ENCODE results near the gene ATG13.

Gene ATG13

DNA sequence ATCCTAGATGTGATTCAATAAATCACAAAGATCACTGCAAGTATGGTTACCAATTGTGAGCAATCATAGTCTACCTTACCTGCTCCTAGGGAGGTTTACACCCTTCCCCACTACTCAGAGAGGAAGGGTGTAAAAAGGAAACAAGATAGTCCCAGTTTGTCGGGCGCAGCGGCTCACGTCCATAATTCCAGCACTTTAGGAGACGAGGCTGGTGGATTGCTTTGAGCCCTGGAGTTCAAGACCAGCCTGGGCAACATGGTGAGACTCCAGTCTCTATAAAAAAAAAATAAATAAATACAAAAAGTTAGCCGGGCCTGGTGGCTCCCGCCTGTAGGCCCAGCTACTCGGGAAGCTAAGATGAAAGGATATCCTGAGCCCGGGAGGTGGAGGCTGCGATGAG lies 22.6 kb upstream of the ATG13 start:
- Histone ChIP-seq H3K4me1 (ENCODE audit: control insufficient read depth, insufficient read depth, low read length) (peaks cover 8% of the 10 kb centered on the region), H3K4me3 (ENCODE audit: low read length) (no peak overlapping the region), H3K9ac (ENCODE audit: low read length) (no peak overlapping the region), H3K36me3 (ENCODE audit: control insufficient read depth, insufficient read depth, low read length) (no peaks in the 10 kb centered on the region), H3K27me3 (ENCODE audit: control insufficient read depth, insufficient read depth, low read length) (no peaks in the 10 kb centered on the region), H3K27ac (ENCODE audit: low read depth, low read length) (no peak overlapping the region)

DNA sequence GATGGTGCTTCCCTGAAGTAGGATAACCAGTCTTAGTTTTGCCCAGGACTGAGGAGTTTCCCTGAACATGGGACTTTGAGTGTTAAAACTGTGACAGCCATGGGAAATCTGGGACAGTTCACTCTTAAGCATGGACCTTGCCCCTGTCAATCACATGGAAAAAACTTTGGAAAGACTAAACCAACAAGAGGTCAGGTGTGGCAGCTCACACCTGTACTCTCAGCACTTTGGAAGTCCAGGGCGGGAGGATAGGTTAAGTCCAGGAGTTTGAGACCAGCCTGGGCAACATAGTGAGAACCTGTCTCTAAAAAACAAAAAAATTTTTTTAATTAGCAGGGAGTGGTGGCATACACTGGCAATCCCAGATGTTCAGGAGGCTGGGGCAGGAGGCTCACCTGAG lies 20.2 kb upstream of the ATG13 start:
- Histone ChIP-seq H3K36me3 (ENCODE audit: control insufficient read depth, insufficient read depth, low read length) (no peaks in the 10 kb centered on the region), H3K27ac (ENCODE audit: low read depth, low read length) (no peak overlapping the region), H3K9ac (ENCODE audit: low read length) (no peak overlapping the region), H3K27me3 (ENCODE audit: control insufficient read depth, insufficient read depth, low read length) (no peaks in the 10 kb centered on the region), H3K4me3 (ENCODE audit: low read length) (no peak overlapping the region), H3K4me1 (ENCODE audit: control insufficient read depth, insufficient read depth, low read length) (peaks cover 8% of the 10 kb centered on the region)

DNA sequence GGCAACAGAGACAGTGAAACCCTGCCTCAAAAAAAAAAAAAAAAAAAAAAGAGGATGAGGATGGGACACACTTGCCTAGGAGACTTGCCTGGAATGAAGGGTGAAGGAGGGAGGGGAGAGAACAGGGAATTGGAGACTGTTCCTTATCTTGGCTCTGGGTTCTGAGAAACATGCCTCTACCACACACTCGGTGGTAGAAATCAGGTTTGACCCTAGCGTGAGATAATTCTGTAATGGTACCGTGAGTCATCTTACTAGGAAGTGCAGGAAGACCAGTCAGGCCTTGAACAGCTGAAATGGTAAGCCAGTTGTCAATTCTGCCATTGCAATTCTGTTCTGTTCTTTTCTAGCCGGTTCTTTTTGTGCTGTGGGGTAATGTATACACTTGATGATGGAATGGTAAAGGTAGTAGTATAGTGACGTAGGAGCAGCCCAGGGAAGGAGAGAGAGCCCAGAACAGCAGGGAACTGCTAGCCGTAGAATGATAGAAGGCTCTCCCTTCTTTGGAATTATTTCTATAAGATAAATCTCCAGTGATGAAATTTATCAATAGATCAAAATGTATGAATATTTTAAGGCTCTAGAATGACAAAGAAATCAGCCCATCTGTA lies 19.6 kb upstream of the ATG13 start:
- Histone ChIP-seq H3K4me1 (ENCODE audit: control insufficient read depth, insufficient read depth, low read length) (peaks cover 5% of the 10 kb centered on the region), H3K27ac (ENCODE audit: low read depth, low read length) (no peak overlapping the region)

DNA sequence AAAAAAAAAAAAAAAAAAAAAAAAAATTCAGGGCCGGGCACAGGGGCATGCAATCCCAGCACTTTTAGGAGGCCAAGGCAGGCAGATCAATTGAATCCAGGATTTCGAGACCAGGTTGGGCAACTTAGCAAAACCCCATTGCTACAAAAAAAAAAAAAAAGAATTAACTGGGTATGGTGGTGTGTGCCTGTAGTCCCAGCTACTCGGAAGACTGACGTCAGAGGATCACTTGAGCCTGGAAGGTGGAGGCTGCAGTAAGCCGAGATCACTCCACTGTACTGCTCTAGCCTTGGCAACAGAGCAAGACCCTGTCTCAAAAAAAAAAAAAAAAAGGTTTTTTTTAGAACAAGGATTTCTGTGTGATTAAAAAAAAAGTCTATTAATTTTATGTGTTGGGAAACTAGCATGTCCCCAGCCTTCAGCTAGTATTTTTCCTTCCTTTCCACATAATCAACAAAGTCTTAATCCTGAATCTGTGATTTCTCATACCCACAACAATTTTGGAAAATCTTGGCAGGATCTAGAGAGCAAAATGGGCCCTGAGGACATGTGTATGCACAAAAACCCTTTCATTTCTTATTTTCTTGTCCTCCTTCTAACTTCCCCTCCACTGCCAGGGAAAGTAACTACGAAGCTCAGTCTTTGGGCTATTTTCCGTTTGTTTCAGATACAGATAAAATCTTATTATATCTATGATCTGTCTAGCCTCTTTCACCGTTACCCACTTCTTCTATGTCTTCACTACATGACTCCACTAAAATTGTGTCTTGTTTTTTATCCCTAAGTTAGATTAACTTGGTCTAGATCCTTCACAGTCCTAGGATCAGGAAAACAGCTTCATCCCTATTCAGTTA lies 17.8 kb upstream of the ATG13 start:
- Histone ChIP-seq H3K4me3 (ENCODE audit: low read length) (no peak overlapping the region), H3K36me3 (ENCODE audit: control insufficient read depth, insufficient read depth, low read length) (no peaks in the 10 kb centered on the region), H3K27me3 (ENCODE audit: control insufficient read depth, insufficient read depth, low read length) (no peaks in the 10 kb centered on the region), H3K27ac (ENCODE audit: low read depth, low read length) (no peak overlapping the region), H3K4me1 (ENCODE audit: control insufficient read depth, insufficient read depth, low read length) (no peaks in the 10 kb centered on the region), H3K9ac (ENCODE audit: low read length) (no peak overlapping the region)

More for the DNA sequence above, 19.6 kb upstream of the ATG13 start:
- H3K9ac ChIP-seq (ENCODE audit: low read length): no peak overlapping the region
- no peaks in the 10 kb centered on the region for H3K36me3 ChIP-seq (ENCODE audit: control insufficient read depth, insufficient read depth, low read length)
- H3K4me3 ChIP-seq (ENCODE audit: low read length): no peak overlapping the region
- no peaks in the 10 kb centered on the region for H3K27me3 ChIP-seq (ENCODE audit: control insufficient read depth, insufficient read depth, low read length)

DNA sequence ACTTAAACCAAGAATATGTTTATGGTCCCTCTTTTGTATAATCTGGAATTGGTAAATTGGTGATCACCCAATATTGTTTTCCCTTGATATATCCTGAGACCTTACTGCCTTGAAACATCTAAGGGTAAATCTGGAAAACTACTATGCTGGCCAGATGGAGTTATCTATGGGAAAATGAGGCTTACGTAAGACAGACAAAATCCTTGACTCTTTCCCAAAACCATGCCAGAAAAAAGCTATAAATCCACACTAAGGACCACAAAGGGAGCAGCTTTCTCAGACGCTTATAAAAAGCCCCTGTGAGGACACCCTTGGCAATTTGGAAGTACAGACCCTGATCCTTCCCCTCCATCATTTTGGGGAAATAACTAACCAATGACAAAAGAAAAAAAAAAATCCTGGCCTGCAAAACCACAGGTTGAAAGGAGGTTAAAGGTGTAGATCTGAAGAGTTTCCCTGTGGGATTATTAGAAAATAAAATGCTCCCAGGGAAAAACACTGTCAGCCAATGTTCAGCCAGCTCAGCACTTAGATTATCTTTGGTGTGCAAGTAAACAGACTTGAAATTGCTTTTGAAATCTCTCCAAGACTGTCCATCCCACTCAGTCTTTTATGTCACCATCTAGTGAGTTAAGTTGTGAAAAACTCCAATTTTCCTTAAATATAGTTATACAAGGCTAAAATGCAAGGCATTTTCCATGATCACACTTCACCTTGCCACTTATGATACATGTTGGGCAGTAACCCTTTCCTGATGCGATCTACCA lies 17.0 kb upstream of the ATG13 start:
- Histone ChIP-seq H3K36me3 (ENCODE audit: control insufficient read depth, insufficient read depth, low read length) (no peaks in the 10 kb centered on the region), H3K9ac (ENCODE audit: low read length) (no peak overlapping the region), H3K27ac (ENCODE audit: low read depth, low read length) (no peak overlapping the region), H3K27me3 (ENCODE audit: control insufficient read depth, insufficient read depth, low read length) (no peaks in the 10 kb centered on the region), H3K4me3 (ENCODE audit: low read length) (no peak overlapping the region), H3K4me1 (ENCODE audit: control insufficient read depth, insufficient read depth, low read length) (no peaks in the 10 kb centered on the region)

DNA sequence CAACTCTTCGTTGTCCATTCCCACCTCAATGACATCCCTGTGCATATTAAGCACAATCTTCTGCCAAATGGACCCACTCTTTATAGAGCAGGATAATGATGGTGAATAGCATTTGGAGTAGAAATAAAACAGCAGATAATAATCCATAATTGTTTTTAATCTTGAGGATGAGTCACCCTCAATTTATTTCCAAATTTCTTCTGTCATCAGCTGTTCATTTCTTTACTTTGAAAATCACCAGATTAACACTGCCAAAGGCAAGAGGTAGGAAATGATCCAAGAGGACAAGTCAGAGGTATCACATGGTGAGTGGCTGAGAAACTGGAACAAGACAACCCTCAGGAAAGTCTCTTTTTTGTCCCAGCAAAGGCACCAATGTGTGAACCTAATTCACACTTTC lies 16.2 kb upstream of the ATG13 start:
- Histone ChIP-seq H3K27me3 (ENCODE audit: control insufficient read depth, insufficient read depth, low read length) (no peaks in the 10 kb centered on the region), H3K9ac (ENCODE audit: low read length) (no peak overlapping the region), H3K36me3 (ENCODE audit: control insufficient read depth, insufficient read depth, low read length) (no peaks in the 10 kb centered on the region), H3K27ac (ENCODE audit: low read depth, low read length) (peak overlapping the region; percentile 28), H3K4me1 (ENCODE audit: control insufficient read depth, insufficient read depth, low read length) (no peaks in the 10 kb centered on the region), H3K4me3 (ENCODE audit: low read length) (no peak overlapping the region)

DNA sequence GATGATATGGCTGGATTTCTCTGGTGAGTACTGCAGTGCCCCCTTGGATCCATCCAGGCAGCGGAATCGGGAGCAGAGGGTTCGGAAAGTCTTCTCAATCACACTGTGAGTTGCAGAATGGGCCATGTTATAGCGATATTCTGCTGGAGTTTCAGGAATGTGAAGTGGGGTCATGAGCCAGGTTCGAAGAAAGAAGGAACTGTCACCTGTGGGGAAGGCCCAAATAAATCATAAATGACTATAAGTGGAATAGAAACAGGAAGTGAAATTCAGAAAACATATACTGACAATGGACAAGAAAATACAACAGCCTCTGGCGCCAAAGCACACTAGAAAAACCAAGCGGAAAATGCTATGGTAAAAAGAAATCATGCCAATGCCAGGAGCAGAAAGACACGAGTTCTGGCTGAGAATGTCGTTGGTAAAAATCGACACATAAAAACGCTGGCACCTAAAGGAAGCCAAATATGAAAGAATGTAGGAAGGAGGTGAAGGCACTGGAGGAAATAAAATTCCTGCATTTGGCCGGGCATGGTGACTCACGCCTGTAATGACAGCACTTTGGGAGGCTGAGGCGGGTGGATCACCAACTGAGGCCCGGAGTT lies 13.5 kb upstream of the ATG13 start:
- Histone ChIP-seq H3K27ac (ENCODE audit: low read depth, low read length) (no peak overlapping the region), H3K9ac (ENCODE audit: low read length) (no peak overlapping the region)

DNA sequence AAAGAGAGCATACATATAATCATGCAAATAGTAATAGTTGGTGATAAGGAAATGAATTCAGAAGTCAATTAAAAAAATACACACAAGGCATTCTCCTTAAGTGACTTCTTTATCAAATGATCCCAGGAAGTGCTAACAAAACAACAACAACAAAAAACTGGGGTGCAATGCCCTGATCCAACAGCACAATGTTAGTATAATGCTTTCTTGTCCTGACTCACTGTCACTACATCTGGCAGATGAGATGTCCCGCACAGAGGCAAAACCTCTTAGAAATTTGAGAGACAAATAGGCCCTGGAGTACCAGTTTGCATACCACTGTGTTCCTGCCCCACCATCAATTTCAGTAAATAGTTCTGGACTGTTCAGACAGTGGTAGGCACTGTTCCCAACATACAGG lies 12.6 kb upstream of the ATG13 start:
- Histone ChIP-seq H3K36me3 (ENCODE audit: control insufficient read depth, insufficient read depth, low read length) (no peaks in the 10 kb centered on the region), H3K9ac (ENCODE audit: low read length) (no peak overlapping the region), H3K27ac (ENCODE audit: low read depth, low read length) (no peak overlapping the region), H3K27me3 (ENCODE audit: control insufficient read depth, insufficient read depth, low read length) (no peaks in the 10 kb centered on the region), H3K4me1 (ENCODE audit: control insufficient read depth, insufficient read depth, low read length) (no peaks in the 10 kb centered on the region), H3K4me3 (ENCODE audit: low read length) (no peak overlapping the region)

More for the DNA sequence above, 13.5 kb upstream of the ATG13 start:
- no peaks in the 10 kb centered on the region for H3K36me3 ChIP-seq (ENCODE audit: control insufficient read depth, insufficient read depth, low read length)
- no peak overlapping the region for H3K4me3 ChIP-seq (ENCODE audit: low read length)
- no peaks in the 10 kb centered on the region for H3K4me1 ChIP-seq (ENCODE audit: control insufficient read depth, insufficient read depth, low read length)
- H3K27me3 ChIP-seq (ENCODE audit: control insufficient read depth, insufficient read depth, low read length): no peaks in the 10 kb centered on the region

DNA sequence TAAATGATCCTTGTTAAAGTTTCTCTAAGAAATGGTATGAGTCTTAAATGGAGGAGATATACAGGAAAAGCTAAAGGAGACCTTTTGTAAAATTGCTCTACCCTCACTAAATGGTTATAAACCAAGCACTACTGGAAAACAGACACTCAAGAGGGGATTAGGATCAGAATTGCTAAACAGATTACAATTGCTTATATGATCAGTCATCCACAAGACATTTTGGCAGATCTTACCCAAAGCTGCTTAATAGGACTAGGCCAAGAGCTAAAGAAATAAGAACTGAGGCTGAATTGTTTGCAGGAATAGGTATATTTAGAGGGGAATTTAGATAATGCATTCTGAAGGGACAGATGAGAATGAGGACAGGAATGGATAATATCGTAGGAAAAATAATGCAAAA lies 9.8 kb upstream of the ATG13 start:
- Histone ChIP-seq H3K36me3 (ENCODE audit: control insufficient read depth, insufficient read depth, low read length) (no peaks in the 10 kb centered on the region), H3K27ac (ENCODE audit: low read depth, low read length) (no peak overlapping the region), H3K9ac (ENCODE audit: low read length) (no peak overlapping the region)

DNA sequence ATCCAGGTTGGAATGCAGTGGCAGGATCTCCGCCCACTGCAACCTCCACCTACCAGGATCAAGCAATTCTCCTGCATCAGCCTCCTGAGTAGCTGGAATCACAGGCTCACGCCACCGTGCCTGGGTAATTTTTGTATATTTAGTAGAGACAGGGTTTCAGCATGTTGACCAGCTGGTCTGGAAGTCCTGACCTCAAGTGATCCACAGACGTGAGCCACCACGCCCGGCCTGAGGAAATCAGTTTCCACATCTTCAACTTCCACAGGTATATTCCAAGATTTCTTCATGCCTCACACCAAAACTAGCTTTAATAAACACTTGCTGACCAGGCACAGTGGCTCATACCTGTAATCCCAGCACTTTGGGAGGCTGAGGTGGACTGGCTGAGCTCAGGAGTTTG lies 8.0 kb upstream of the ATG13 start:
- H3K9ac ChIP-seq (ENCODE audit: low read length): no peak overlapping the region
- no peaks in the 10 kb centered on the region for H3K27me3 ChIP-seq (ENCODE audit: control insufficient read depth, insufficient read depth, low read length)
- H3K27ac ChIP-seq (ENCODE audit: low read depth, low read length): no peak overlapping the region
- no peaks in the 10 kb centered on the region for H3K4me1 ChIP-seq (ENCODE audit: control insufficient read depth, insufficient read depth, low read length)
- no peak overlapping the region for H3K4me3 ChIP-seq (ENCODE audit: low read length)
- H3K36me3 ChIP-seq (ENCODE audit: control insufficient read depth, insufficient read depth, low read length): no peaks in the 10 kb centered on the region

More for the DNA sequence above, 9.8 kb upstream of the ATG13 start:
- Histone ChIP-seq H3K4me1 (ENCODE audit: control insufficient read depth, insufficient read depth, low read length) (no peaks in the 10 kb centered on the region), H3K4me3 (ENCODE audit: low read length) (no peak overlapping the region), H3K27me3 (ENCODE audit: control insufficient read depth, insufficient read depth, low read length) (no peaks in the 10 kb centered on the region)

DNA sequence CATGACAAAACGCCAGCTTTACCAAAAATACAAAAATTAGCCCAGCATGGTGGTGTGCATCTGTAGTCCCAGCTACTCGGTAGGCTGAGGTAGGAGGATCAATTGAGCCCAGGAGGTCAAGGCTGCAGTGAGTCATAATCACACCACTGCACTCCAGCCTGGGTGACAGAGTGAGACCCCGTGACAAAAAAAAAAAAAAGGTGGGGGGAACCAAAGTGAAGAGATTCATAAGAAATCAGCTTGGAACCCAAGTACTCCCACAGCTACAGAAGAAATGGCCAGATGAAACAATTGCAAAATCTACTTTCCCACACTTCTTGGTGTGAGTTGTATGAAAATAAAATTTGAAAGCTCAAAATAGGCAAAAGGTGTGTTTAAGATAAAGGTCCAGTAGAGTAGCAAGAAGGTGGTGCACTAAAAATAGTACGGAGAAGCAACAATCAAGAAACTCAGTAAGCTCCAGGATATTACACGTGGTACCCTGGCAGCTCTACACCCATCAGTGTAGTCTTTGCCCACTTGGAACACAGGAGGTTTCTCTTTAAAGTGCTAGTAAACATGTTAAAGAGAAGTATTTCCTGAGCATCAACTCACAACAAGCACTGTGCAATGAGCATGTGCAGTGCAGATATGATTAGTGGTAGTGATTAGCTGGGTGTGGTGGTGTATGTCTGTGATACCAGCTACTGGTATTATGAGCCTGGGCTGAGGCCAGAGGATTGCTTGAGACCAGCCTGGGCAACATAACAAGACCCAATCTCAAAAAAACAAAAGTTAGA lies 5.6 kb upstream of the ATG13 start:
- no peak overlapping the region for H3K27ac ChIP-seq (ENCODE audit: low read depth, low read length)
- no peak overlapping the region for H3K9ac ChIP-seq (ENCODE audit: low read length)
- no peaks in the 10 kb centered on the region for H3K27me3 ChIP-seq (ENCODE audit: control insufficient read depth, insufficient read depth, low read length)
- no peaks in the 10 kb centered on the region for H3K36me3 ChIP-seq (ENCODE audit: control insufficient read depth, insufficient read depth, low read length)
- H3K4me1 ChIP-seq (ENCODE audit: control insufficient read depth, insufficient read depth, low read length): peaks cover 3% of the 10 kb centered on the region
- no peak overlapping the region for H3K4me3 ChIP-seq (ENCODE audit: low read length)

DNA sequence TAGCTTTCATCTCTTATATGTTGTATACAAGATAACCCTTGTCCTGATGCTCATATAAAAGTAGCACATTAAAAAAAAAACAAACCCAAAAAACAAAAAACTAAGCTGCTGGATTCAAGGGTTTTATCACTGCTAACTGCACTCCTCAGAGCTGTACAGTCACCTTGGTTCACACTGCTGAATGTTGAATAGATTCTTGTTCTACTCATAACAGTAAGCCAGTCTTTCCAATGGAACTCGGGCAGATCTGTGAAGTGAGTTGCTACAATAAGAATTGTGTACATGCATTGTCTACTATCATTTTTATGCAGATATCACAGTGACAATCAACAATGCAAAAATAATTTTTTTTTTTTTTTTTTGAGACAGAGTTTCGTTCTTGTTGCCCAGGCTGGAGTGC lies 5.0 kb upstream of the ATG13 start:
- Histone ChIP-seq H3K9ac (ENCODE audit: low read length) (no peak overlapping the region), H3K4me3 (ENCODE audit: low read length) (no peak overlapping the region), H3K27ac (ENCODE audit: low read depth, low read length) (no peak overlapping the region), H3K27me3 (ENCODE audit: control insufficient read depth, insufficient read depth, low read length) (no peaks in the 10 kb centered on the region), H3K4me1 (ENCODE audit: control insufficient read depth, insufficient read depth, low read length) (peaks cover 3% of the 10 kb centered on the region), H3K36me3 (ENCODE audit: control insufficient read depth, insufficient read depth, low read length) (no peaks in the 10 kb centered on the region)

Measured in rectal smooth muscle tissue (tissue), 1 donor.